Activated CD8-positive, alpha-beta memory T cell treated with anti-CD3 and anti-CD28 coated beads for 48 hours (primary cell): ENCODE measurements around the gene MYL10.
"Not testable (repeated sequence)": the region's sequence is repeated elsewhere in the genome, so short reads cannot be mapped to it uniquely, and the experiment has no call there.

Experiments
- DNase-seq, 3 experiments: peaks; one replicate each; pipeline ENCODE4 v3.0.0-alpha.2; 2020; ENCODE audit warnings: low read depth in 2 of 3, low spot score in 2 of 3

MYL10 gene

DNA sequence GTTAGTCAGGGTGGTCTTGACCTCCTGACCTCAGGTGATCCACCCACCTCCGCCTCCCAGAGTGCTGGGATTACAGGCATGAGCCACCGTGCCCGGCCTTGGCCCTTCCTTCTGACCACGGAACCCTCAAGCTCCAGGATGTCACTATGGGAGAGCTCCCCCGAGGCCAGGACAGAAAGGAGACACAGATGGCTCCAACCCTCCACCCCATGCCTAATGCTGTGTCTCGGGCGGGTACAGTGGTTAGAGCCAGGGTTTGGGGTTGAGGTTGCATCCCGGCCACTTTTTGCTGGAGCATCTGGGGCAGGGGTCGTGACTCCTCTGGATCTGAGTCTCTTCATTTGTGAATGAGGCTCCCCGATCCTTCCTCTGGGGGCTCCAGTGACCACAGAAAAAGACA is 8.1 kb downstream of the MYL10 start:
- DNase-seq, result no peak

DNA sequence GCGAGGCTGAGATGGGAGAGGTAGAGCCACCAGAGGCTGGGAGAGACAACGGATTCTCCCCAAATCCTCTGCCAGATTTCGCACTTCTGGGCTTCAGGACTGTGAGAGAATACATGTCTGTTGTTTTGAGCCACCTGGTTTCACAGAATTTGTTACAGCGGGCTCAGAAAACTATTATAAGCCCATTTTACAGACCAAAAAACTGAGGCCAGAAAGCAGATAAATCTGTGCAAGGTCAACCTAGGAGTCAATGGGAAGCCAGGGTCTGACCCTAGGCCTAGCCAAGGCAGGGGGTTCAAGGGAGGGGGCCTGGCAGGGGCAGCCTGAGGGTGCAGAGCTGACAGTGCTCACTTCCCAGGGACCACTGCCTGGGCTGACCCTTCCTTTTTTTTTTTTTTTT is 8.7 kb downstream of the MYL10 start:
- DNase-seq, result no peak

DNA sequence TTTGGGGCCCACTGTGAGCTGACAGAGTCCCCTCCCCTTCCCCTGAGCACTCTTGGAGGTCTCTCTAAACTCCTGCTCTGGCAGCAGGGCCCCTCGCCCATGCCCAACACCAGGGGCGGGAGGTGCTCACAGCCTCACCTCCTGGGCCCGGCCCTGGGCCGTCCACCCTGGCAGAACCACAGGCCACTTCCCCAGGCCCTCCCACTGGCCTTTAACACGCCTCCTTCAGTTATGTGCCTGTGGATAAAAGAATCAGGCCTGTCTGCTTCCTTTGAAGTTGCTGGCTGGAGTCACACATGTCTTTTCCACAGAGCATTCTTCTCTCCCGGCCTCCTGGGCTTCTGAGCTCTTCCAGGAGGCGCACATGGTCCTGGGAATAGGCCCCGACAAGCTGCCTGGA is 10.2 kb downstream of the MYL10 start:
- DNase-seq, result no peak

DNA sequence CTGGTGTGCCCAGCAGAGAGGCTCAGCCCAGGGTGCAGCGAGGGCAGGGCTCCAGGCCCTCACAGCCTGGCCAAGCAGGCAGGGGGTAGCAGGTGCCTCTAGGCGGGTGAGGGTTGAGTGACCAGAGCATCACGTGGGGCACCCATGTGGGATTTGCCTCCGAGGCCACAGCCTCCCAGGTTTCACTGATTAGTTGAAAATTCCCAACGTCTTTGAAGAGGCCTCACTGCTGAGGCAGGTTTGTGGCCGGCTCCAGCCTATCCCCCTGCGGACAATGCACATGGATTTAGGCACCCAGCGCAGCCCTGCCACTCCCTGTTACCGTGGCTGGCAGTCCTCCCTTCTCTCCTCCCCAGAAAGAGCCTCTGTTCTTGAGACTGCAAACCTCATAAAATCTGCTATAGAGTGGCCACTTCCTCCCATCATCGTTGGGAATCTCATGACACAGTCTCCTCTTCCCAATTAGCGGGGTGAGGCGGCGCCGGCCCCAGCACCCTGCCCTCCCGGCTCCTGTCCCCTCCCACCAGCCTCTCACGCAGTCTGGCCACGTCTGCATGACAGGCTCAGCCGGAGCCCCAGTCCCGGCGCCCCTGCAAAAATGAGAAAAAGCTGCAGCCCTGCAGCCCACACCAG is 10.8 kb downstream of the MYL10 start:
- DNase-seq, result no peak

DNA sequence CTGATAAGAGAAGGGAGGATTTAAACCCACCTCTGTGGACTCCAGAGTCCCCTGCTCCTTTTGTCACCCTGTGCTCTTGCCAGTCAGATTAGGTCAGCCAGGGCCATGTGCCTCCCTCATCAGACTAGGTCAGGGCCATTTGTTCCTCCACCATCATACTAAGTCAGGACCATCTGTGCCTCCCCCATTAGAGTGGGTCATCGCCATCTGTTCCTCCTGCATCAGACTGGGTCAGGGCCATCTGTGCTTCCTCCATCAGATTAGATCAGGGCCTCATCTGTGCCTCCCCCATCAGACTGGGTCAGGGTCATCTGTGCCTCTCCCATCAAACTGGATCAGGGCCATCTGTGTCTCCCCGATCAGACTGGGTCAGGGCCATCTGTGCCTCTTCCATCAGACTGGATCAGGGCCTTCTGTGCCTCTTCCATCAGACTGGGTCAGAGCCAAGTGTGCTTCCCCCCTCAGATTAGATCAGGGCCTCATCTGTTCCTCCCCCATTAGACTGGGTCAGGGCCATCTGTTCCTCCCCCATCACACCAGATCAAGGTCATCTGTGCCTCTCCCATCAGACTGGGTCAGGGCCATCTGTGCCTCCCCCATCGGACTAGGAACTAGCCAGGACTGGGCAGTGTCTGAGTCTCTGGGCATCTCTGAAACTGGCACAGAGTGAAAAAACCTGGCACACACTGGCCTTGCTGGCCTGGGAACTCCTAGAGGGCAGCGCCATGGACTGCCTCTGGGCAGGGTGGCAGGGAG is 11.5 kb downstream of the MYL10 start:
- DNase-seq, result no peak

DNA sequence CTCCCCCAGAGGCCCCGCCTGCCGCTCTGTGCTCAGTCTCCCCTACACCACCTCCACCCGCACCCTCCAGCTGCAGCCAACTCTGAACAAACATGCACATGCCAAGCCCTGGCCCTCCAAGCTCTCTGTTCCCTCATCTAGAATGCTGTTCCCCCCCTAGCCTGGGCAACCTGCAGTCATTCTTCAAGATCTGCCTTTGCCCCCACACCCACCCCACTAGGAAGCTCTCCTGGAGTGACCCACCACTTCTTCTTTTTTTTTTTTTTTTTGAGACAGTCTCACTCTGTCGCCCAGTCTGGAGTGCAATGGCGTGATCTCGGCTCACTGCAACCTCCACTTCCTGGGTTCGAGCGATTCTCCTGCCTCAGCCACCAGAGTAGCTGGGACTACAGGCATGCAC is 13.7 kb downstream of the MYL10 start:
- DNase-seq, result no peak

DNA sequence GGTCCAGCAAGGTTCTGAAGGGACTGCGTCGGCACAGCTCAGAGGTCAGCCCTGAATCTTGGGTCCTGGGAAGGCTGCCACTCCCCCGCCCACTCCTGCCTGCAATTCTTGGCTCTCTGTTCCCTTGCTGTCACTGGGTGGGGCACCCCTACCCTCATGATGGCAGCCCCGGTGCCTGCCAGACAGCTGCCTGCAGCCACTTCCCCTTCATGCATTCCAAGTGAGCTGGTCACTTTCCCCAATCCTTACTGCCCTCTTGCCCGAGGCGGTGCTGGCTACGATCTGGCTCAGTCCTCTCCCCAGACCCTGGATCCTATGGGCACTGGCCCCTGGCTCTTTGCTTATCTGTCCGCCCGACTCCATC is 14.2 kb downstream of the MYL10 start:
- no peak for DNase-seq

DNA sequence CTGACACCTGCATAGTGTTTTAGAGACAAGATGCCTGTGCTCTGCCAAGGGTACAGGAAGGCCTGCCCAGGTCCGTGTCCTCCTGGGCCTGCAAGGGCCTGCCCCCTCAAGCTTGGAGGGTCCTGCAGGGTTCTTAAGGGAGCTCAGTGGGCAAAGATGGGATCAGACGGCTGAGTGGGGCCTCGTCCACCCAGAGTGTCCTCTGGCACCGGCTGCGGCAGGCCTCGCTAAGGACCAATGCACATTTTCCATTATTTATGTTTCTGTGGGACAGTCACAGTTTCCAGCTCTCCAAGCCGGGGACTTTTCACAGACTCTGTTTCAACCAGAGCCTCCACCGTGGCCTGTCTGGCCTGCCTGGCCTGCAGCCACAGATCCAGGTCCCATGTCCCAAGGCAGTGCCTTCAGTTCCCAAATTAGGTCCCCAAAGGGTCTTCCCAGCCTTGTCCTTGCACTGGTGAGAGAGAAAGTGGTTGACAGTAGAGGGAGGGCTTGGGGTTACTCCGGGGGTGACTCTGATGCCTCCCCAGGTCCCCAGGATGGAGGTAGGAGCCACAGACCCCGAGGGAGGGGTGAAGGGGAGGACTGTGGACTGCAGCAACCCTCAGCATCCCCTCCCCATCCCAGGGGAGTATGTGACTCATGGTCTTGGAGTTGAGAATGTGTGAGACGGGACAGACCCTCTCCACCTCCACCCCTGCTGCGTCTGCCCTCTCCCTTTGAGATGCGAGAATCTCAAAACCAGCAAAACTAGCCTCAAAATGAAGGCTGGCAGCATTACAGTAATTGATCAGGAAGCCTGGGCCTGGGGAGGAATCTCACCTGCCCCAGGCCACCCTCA is 14.8 kb downstream of the MYL10 start:
- no peak for DNase-seq

DNA sequence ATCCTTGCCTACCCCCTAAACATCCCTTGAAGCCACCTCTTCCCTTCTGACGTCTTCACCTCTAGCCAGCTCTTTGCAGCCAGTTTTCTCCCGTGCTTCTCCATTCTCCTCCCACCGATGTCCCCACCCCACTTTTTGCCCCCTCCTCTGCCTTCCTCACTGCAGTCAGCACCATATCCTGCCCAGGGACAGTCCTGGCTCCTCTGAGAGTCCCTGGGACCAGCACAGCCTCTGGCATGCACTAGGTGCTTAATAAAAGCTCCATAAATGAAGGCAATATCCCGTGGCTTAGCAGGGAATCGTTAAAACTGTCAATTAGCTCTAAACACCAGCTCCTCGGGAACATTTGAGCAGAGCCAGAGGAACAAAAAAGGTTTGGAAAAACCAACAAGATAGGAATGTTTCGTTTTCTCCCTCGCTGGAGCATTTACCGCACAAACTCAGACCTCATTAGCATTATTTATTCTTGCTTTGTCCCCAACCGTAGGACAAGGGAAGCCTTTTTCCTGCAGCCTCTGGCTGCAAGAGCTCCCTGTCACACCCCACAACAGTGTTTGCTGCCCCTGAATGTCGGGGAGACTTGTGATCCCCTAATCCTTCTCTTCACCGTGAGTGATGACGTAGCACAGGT is 16.1 kb downstream of the MYL10 start:
- DNase-seq, result no peak

DNA sequence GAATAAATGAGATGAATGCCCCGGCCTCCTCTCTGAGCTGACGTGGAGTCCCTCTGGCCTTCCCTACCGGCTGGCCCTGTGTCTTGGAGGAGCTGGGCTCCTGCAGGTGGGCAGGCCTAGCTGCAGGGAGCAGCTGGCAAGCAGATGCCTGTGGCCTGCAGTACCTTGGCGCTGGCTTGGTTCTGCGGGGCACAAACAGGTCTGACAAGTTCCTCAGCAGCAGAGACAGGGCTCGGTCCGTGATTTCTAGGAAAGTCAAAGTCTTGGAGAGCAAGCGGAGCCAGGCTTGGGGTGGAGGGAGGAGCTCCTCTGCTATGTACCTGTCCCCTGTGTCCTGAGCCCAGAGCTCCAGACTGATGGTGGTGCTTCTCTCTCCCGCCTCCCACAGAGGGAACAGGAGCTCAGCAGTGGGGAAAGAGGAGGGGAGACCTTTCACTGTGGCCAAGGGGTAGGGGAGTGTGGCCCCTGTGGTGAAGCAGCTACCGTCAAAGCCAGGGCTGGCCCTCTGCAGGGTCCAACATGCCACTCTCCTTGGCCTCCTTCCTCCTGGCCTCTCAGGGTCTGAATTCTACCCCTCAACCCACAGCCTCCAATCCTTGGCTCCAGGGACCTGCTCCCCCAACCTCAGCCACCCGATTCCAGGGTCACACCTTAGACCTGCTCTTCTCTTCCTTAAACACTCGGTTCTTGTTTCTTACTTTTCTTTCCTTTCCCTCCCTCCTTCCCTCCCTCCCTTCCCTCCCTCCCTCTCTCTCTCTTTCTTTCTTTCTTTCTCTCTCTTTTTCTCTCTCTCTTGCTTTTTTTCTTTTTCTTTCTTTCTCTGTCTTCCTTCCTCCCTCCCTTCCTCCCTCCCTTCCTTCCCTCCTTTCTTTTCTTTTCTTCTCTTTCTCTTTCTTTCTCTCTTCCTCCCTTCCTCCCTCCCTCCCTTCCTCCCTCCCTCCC is 20.1 kb downstream of the MYL10 start:
- no peak for DNase-seq

DNA sequence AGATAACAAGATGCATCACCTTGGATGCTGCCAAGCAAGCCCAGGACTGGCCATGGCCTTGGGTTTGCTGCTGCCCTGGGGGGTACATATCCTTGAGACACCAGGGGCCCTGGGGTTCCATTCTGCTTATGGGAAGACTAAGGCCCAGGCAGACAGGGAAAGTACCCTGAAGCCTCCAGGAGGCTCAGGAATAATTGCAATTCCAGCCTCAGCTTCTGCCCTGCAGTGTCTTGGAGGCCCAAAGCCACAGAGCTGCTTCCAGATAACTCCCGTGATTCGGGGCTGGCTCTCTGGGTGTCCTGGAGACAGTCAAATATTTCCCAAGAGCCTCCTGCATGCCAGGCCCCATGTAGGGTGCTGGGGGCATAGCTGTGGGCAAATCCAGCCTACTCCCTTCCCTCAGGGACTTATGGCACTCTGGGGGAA is 22.6 kb downstream of the MYL10 start:
- DNase-seq, result no peak

DNA sequence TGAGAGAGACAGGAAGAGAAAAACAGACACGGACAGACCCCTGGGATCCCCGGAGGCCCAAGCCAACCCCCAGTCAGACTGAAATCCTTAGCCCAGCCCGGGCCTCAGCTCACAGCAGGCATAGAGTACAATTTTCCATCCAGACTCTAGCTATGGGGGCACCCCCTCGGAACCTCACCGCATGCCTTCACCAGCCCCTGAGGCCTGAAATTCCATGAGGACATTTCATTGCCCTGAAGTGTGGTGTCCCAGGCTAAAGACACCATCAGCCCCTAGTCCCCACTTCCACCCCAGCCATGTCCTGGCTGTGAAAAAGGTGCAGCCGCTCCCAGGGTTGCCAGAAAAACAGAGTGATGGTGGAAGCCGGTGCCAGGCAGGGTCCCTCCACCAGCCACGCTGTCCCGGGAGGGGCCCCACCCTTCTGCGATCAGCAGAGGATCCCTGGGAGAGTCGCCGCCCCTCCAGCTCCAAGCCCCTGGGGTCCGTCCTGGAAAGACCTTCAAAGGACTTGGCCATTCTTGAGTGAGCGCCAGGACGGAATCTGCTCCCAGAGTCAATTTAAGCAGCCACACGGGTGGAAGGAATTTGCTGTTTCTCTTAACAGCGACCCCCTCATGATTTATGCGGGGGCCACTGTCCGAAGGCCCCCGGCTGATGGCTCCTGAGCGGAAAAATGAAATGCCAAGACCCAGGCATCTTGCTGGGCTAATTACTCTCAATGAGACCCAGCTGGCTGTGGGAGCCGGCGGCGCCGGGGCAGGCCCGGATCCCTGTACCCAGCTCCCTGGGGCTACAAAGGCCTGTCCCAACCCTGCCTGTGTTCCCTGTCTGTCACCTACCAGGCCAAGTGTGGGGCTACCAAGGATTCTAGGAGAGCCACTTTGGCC is 23.2 kb downstream of the MYL10 start:
- DNase-seq, result no peak

DNA sequence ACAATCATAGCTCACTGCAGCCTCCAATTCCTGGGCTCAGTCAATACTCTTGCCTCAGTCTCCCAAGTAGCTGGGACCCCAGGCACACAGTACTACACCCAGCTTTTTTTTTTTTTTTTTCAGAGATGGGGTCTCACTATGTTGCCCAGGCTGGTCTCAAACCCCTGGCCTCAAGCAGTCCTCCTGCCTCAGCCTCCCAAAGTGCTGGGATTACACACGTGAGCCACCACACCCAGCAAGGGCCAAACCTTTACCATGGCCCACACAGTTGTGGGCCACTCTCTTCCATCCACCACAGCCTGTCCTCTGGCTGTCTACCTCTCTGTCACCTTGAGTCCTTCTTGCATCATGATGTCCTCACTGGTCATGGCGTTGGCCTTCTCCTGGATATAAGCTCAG is 24.2 kb downstream of the MYL10 start:
- DNase-seq, result not testable (repeated sequence)

DNA sequence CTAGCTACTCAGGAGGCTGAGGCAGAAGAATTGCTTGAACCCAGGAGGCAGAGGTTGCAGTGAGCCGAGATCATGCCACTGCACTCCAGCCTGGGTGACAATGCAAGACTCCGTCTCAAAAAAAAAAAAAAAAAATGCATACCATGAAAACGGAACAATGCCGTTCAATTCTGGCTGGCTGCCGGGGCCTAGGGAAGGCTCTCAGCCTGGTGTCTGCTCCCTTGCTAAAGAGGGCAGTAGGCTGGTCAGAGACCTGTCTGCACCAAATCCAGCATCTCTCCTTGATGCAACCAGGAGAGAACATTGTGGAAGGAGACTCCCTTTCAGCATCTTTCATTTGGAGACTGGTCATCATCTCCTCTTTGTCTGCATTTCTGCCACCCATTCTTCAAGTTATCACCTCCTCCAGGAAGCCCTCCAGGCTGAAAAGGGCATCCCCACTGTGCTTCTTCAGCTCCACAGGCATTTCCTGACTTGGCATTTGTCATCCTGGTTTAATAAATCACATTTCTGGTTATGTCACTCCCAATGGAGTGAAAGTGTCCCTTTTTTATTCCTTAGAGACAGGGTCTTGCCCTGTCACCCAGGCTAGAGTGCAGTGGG is 24.7 kb downstream of the MYL10 start:
- no peak for DNase-seq

DNA sequence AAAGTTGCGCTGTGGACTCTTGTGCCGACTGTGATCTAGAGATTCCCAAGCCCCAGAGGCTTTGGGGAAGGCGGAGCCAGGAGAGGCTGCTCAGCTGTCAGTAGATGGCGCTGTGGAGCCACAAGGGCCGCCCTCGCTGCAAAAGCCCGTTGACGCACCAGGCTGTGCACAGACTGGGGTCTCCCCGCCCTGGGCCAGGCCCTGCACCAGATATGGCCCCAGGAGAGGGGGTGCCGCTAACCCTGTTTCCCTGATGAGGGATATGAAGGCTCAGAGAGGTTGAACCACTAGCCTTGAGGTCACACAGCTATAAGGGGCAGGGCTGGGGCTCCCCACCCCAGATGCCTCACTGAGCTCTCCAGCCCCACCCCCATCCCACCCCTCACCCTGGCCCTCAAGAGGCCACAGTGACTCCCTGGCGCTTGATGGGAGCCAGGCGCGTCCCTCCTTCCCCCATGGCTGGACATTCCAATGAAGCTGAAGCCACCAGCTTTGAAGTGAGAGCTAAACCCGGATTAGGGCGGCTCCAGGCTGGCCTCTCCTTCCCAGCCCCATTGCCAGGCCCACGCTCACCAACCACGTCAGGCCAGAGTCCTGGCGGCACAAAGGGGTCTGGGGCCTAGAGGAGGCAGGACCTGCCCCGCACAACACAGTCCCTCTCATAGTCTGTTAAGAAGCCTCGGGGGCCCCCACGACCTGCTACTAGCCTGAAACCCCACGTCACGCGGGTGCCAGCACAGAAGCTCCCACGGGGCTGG is 26.4 kb downstream of the MYL10 start:
- DNase-seq, result peak; percentile 28 to 61 (median 51)

DNA sequence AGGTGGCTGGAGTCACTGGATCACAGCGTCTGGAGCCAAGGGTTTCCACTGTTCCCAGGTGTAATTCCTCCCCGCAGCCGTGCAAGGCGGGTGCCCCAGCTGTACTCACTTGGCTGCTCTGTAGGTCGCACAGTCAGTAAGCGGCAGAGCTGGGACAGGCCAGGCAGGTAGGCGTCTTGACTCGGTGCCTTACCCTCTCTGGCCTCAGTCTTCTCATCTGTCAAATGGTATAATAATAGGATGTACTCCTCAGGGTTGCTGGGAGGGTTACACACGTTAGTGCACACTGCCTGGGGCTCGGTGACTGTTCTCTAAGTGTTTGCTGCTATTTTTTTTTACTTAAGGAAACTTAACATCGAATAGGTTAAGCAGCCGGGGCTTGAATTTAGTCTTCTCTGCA is 27.0 kb downstream of the MYL10 start:
- no peak for DNase-seq

DNA sequence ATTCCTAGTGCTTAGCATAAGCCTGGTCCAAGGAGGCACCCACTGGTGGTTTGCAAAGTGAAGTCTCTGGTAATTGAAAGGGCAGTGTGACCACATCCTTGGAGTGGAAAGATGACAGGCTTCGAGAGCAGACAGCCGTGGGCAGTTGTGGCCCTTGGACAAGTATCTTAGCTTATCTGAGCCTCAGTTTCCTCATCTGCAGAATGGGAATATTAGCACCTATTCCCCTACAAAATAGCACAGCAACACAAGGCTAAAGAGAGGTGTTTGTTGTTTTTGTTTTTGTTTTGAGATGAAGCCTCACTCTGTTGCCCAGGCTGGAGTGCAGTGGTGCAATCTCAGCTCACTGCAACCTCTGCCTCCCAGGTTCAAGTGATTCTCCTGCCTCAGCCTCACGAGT is 29.3 kb downstream of the MYL10 start:
- no peak for DNase-seq

DNA sequence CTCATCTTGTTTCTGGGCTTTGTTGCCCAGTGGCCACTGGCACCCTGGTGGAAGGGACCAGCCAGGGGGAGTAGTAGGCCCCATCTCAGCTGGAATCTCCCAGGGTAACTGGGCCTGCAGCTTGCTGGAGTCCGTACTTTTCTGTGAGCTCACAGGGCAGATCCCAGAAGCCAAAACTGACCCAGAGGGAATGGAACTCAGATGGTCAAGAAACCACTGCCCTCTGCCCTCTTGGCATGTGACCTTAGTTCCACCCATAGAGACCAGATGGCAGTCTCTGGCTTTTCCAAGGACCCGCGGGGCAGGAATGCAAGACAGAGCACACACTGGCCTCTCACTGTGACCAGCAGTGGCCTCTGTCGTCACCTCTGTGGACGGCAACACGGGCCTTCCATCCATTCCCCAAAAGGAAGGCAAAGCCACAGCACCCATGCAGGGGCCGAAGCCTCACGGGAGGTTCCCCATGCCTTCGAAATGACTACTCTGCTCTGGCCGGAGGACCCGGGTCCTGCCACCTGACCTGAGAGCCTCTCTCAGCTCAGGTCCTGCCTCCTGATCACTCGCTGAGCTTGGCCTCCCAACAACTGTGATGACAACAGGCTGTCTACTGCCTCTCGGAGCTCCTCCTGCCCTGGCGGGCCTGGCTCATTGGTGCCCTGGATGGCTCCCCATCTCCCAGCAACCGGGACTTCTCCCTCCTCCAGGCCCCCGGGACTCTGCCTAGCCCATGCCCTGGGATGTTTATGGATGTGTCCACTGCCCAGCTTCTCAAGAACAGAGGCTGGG is 29.9 kb downstream of the MYL10 start:
- DNase-seq, result no peak
